CD4-positive, alpha-beta T cell treated with Interleukin-1 beta for 1 hour (primary cell): Measurements from ENCODE around the gene NF1.
"Not testable (repeated sequence)": the region's sequence is repeated elsewhere in the genome, so short reads cannot be mapped to it uniquely, and the experiment has no call there.

Experiments used
- DNase-seq, 2 donors: peaks; one replicate each; pipeline ENCODE4 v3.0.0-alpha.2; 2020 to 2022

Gene NF1

DNA sequence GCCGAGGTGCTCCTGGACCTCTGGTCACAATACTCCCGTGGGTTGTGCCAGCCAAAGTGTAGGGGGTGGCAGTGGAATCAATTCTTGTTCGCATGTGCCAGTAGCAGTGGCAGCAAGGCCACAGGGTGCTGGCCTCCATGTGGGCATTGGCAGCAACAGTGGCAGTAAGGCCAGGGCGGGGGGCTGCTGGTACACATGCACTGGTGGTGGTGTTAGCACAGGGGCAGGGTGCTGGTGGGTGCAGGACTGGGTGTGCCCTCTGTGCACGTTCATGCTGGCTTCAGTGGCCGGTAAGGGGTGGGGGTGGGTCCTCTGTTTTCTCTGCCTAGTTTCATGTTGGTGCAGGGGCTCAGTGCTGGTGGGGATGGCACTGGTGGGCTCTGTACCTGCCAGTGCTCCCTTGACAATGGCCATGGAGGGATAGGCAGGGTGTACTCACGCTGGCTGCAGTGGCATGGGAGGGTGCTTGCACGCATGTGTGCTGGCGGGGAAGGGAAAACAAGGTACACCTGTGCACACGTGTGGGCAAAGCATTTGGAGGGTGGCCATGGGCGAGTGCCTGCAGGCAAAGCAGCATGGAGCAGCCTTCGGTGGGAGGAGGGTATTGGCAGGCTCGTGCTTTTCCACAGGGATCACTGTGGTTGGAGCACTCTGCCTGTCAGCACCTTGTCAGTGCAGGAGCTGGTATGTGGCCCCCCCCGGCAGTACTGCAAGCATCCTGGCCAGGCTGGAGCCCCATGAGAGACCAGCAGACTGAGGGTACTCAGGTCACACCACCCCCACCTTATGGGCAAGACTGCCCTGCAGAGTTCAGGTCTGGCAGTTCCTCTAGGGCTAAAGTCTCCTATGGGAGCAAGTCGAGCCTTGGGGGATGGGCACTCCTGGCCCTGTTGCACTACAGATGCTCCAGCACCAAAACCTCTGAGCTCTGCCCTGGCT lies 35.8 kb downstream of the NF1 start:
- no peak for DNase-seq

DNA sequence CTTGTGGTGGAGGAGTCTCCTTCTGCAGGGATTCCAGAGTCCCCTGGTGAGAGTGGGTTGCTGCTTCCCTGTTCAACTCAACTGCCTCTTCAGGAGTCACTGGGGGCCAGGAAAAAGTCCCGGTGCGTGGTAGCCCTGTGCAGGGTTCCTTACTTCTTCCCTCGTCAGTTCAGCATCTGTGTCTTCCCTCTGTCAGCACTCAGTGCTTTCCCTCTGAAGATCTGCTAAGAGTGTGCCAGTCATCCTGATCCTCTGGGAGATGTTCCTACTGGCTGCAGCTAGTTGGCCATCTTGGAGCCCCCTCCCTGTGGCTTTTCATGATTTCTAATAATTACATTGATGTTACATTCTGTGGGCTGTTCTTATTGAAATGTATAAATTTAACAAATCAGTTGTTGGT lies 36.5 kb downstream of the NF1 start:
- DNase-seq, result no peak

DNA sequence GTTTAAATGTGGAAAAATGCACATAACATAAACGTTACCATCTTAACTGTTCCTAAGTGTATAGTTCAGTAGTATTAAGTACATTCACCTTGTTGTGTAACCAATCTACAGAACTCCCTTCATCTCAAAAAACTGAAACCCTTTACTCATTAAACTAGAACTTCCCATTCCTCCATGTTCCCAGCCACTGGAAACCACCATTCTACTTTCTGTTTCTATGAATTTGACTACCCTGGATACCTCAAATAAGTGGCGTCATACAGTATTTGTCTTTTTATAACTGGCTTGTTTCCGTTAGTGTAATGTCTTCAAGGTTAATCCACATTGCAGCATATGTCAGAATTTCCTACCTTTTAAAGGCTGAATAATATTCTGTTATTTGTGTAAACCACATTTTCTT lies 38.2 kb downstream of the NF1 start:
- no peak for DNase-seq

DNA sequence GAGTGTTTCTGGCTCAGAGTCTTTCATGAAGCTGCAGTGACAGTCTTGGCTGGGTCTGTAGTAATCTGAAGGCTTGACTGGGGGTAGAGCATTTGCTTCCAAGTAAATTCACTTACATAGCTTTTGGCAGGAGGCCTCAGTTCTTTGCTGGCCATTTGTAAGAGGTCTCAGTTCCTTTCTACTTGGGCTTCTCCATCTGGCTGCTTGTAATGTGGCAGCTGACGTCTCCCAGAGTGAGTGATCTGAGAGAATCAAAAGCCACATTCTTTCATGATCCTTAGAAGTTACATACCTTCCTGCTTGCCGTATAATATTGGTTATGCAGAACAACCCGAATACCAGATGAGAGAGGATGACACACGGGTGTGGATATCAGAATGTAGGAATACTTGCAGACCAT lies 39.8 kb downstream of the NF1 start:
- DNase-seq, result no peak

DNA sequence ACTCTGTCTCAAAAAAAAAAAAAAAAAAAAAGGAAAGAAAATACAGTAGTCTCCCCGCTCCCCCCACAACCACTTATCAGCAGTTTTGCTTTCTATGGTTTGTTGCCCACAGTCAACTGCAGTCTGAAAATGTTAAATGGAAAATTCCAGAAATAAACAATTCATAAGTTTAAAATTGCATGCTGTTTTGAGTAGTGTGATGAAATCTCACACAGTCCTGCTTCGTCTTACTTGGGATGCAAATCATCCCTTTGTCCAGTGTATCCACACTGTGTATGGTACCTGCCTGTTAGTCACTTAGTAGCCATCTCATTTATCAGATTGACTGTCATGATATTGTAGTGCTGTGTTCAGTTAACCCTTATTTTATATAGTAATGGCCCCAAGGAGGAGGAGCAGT lies 41.5 kb downstream of the NF1 start:
- no peak for DNase-seq

DNA sequence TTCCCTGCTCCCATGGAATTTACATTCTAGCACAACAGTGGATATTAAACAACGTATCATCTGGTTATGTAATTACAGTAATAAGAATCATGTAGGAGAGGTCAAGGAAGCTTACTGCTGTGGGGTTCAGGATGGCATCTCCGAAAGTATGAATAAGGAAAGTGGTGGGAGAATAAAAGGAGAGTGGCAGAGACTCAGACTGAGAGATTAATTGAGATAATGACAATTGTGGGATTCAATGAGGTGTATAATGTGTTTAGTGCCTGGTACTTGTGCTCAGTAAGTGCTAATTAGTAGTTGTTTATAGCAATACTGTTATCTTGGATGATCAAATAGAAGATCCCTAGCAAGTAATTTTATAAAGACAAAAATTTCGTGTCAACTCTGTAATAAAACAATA lies 45.3 kb downstream of the NF1 start:
- no peak for DNase-seq

DNA sequence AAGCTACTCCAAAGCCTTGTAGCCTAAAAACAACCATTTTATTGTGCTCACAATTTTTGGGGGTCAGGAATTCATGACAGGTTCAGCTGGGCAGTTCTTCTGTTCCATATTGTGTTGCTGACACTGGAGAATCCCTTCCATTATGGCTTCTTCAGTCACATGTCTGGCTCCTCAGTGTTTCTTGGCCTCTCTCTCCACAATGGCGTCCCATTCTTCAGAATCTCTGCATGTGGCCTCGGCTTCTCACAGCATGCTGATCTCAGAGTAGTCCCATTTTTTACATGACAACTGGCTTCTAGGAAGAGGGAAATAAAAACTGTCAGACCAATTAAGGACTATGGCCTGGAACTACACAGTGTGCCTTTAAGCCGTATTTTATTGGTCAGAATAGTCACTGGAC lies 49.7 kb downstream of the NF1 start:
- DNase-seq, result no peak

DNA sequence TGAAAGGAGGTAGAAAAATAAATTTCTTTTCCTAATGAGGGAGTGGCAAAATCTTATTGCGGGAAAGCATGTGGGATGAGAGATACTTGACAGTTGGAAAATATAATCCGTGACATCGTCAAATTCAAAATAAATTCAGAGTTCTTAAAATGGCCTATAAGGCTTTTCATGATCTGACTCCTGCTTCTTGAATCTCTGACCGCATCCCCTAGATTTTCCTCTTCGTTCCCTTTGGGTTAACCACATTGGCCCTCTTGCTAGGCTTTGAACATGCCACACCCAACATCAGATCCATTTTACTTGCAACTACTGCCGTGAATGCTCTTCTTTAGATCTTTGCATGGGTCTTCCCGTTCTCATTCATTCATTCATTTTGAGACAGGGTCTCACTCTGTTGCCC lies 50.1 kb downstream of the NF1 start:
- no peak for DNase-seq

DNA sequence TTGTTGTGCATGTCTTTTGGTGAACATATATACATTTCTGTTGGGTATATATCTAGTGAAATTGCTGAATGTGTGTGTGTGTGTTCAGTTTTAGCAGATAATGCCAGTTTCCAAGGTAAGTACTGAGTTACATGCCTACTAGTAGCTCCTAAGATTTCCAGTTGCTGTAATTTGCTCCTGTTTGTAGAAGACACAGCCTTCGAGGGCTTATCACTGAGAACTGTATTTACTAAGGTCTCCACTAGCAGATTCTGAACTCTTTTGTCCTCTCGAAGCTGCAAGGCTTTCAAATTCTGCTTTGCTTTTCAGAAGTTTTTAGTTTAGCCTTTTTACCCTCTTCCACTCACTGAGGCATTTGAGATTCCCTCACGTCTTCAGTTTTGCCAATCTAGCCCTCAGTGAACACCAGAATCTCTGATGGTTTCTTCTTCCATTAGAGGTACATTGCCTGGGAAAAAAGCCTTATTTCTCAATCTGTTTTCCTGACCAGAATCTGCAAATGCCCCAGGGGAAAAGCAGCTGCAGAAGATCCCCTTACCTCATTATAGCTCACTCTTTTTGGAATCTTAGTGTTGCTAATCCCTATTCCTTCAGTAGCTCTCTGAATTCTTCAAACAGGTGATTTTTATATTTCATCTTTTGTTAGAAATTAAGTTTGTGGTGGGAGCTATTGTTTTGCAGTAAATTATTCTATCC lies 52.9 kb downstream of the NF1 start:
- DNase-seq, result no peak

DNA sequence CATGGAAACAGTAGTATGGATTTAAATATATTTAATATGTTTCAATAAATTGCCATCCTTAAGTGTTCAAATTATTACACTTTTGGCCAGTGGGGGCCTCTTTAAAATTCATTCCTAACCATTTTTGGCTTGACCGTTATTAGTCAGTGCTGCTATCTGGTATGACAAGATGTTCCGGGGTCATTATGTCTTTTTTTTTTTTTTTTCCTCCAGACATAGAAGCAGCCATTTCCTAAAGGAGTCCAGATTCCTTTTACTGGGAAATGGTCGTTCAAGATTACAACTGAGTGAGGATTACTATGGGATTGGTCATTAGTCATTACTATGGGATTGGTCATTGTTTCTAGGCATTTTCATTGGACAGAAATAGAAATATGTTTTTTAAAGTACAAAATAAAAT lies 53.4 kb downstream of the NF1 start:
- DNase-seq, result no peak

DNA sequence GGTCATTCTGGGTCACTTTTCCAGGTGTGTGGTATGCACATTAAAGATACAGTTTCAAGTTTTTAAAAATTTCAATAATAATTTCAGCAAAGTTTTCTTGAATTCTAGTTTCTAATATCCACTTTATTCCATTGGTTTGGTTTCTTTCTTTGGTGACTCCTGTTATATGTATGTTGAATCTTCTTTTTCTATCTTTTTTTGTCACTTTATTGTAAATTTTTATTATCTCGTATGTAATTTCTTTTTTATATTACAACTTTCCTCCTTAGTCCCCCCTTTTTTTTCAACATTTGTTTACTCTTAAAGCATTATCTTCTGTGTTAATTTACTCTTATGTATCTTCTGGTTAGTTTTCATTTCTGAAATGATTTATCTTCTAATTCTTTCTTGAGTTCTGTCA lies 57.5 kb downstream of the NF1 start:
- DNase-seq, result no peak

DNA sequence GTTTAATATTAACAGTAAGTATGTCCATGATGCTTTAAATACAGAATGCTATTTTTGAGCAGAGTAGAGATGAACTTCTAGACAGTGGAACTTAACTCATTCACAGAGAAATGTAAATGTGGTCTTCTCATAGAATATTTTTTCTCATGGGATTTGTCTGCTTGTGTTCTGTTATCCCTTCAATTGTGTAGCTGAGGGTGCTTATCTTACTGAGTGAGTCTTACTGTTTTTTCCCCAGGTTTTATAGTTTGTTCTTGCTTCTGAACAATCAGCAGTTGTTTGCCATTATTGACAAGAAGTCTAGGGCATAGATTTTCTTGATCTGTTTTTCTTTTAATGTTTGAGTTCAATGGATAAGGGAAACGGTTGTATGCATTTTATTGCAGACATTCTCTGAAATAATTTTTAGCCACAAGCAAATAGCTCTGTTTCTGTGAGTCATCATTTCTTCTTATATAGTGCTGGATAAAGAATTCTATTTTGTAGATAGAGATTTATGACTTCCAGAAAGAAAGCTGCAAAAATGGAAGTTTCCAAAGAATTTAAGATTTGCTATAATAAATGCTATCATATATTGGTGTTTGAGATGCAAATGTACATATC lies 60.5 kb downstream of the NF1 start:
- no peak for DNase-seq

DNA sequence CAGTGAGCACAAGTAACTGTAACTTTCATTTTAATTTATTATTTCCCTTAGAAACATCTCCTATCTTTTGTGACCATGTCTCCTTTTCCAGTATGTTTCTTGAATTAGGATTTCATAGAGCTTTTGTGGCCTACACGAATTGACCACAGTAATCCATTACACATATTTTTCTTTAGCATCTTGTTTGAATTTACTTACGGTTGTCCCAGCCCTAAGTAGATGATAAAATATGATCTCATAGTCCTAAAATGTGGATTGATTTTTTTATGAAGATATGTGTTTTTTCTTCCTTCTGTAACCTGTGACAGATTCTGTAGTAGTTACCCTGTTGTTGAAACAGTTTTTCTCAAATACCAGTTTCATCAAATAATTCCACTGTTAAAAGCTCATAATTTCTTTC lies 61.5 kb downstream of the NF1 start:
- no peak for DNase-seq

DNA sequence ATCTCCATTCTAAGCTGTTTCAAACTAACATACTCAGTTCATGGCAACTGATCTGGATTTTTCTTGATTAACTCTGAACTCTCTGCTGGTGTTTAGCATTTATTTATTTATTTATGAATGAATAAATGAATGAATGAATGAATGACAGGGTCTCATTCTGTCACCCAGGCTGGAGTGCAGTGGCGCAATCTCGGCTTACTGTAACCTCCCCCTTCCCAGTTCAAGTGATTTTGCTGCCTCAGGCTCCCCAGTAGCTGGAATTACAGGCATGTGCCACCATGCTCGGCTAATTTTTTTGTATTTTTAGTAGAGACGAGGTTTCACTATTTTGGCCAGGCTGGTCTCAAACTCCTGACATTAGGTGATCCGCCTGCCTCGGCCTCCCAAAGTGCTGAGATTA lies 62.1 kb downstream of the NF1 start:
- not testable (repeated sequence) for DNase-seq

DNA sequence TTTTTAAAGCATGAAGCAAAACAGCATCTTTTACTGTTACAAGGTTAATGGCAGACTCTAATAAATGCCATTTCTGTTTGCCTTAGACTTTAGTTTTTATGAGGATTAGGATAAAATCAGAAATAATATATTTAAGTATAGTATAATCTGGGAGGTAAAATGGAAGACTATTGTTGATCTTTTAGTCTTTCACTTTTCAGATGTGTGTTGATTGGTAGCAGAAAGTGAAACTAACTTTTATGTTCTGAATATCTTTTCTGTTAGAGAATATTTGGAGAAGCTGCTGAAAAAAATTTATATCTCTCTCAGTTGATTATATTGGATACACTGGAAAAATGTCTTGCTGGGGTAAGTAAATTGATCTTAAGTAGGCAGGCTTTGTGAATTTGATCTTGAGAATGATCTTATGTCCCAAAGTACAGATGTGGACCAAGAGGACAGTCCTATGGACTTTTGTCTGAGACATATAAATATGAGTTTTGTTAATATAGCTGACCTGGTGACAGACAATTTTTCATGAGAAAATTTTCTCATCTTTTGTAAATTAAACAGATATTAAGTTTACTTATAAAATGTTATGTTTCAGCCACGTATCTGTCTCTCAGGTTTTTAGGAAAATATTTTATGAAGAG lies 64.1 kb downstream of the NF1 start:
- peak in 1 of 2 donors; percentile 12 for DNase-seq

DNA sequence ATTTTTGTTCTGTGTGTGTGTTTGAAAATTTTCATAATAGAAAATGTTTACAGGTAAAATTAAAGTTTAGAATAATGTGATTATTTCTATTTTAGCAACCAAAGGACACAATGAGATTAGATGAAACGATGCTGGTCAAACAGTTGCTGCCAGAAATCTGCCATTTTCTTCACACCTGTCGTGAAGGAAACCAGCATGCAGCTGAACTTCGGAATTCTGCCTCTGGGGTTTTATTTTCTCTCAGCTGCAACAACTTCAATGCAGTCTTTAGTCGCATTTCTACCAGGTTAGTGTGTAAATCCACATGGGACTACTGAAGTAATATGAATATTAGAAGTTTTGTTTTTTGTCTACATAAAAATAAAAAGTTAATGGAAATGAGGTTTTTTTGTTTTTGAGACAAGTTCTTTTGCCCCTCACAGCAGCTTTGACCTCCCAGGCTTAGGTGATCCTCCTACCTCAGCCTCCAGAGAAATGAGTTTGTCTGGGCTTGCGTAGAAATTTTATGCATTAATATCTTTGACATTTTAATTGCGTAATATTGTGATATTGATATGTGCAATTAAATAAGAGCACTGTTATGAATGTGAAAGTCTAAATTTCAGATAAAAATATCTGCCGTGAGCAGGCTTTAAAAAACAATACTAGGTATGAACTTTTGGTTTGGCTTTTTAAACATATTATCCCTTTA lies 68.5 kb downstream of the NF1 start:
- no peak for DNase-seq

DNA sequence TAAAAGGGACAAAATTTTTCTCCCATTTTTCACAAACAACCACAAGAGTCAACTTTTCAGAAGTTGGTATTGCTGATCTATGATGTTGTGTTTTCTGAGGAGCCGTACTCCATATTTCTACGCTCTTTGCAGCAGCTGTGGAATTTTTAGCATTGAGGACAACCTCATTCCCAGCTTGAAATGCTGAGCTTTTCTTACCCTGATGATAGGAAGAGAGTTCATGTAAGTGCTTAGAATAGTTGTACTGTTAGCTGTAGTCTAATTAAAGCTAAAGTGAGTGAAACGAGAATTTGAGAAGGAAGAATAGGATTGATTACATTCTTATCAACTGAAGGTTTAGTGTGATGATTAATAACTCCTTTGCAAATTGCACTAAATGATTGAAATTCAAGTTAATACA lies 72.3 kb downstream of the NF1 start:
- DNase-seq, result no peak

DNA sequence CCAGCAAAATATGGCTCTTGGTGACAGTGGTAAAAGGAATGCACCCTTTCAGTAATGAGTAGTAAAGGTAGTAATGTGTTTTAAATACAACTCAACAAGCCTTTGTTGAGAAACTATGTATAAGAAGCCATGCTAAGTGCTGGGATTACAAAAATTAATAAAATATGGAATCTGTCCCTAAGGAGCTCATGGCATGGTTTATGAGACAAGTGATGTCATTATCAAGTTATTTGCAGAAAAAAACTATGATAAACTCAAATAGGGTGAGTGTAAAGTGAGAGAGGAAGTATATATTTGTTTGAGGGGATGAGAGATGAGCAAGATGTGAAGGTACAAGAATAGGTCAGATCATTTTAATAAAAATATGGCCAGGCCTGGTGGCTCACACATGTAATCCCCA lies 76.9 kb downstream of the NF1 start:
- no peak for DNase-seq

DNA sequence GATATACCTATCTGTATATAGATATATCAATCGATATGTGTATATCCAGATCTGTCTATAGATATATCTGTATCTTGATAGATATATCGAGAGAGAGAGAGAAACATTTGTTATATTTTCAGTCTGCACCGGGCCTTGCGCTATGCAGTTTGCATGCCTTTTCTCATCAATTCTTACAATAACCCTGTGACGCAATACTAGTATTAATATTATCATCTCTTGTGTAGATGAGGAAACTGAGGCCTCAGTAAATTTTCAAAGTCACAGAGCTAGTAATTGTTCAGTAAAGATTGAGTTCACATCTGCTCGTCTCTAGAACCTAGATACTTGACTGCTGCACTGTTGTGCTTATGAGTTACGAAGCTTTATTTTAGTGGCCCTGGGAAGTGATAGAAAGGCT lies 77.6 kb downstream of the NF1 start:
- no peak for DNase-seq

DNA sequence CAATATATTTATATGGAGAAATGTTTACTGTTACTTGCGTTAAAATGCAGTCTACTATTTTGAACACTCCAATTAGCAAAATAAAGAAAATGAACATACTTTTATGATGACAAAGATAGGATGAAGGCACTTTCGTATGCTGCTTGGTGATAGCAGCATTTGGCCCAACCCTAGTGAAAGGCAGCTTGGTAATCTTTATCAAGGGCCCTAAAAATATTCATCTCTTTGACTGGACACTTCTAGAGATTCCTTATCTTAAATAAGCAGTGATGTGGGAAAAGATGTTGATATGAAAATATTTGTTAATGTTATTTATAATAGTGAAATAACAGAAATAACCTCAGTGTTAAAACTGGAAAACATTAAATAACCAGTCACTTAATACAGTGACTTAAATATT lies 79.4 kb downstream of the NF1 start:
- DNase-seq, result no peak

DNA sequence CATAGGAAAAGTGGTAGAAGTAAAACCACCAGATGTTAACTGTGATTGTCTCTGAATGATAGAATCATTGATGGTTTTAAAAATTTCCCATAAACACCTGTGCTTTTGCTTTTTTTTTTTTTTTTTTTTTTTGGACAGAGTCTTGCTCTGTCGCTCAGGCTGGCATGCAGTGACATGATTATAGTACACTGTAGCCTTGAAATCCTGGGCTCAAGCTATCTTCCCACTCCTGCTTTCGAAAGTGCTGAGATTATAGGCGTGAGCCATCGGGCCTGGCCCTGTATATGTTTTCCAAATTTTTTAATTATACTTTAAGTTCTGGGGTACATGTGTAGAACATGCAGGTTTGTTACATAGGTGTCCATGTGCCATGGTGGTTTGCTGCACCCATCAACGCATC lies 80.5 kb downstream of the NF1 start:
- DNase-seq, result no peak

DNA sequence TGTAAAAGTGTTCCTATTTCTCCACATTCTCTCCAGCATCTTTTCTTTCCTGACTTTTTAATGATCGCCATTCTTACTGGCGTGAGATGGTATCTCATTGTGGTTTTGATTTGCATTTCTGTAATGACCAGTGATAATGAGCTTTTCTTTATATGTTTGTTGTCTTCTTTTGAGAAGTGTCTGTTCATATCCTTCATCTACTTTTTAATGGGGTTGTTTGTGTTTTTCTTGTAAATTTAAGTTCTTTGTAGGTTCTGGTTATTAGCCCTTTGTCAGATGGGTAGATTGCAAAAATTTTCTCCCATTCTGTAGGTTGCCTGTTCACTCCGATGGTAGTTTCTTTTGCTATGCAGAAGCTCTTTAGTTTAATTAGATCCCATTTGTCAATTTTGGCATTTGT lies 81.4 kb downstream of the NF1 start:
- DNase-seq, result not testable (repeated sequence)

DNA sequence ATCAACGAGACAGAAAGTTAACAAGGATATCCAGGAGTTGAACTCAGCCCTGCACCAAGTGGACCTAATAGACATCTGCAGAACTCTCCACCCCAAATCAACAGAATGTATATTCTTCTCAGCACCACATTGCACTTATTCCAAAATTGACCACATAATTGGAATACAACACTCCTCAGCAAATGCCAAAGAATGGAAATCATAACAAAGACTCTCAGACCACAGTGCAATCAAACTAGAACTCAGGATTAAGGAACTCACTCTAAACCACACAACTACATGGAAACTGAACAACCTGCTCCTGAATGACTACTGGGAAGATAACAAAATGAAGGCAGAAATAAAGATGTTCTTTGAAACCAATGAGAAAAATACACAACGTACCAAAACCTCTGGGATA lies 84.2 kb downstream of the NF1 start:
- not testable (repeated sequence) for DNase-seq
